HT1080 (cell line): ENCODE measurements around the gene PKN1. TPM values are rescaled to one million over a fixed set of nuclear protein-coding genes. Genes with fewer than 3 reads are reported as not detected.
"Not testable (repeated sequence)": the region's sequence is repeated elsewhere in the genome, so short reads cannot be mapped to it uniquely, and the experiment has no call there.

Source experiments
- DNase-seq: peaks from one replicate; pipeline ENCODE4 v3.0.0-alpha.2; 2015; ENCODE audit warnings: low read depth
- polyA plus RNA-seq, 2 experiments: library from polyadenylated mRNA; depleted of rRNA; stranded (reverse); fragments of >200 nt; gene quantifications; 2 replicates each; pipeline ENCODE4 v1.2.3, GENCODE V29; 2015
- total RNA-seq: library from RNA; depleted of rRNA; stranded (reverse); fragments of >200 nt; shearing (Covaris generic); gene quantifications from 2 replicates; pipeline ENCODE4 v1.2.3, GENCODE V29; 2014; rRNA removed

The PKN1 gene
- 109 and 158 TPM in 2 replicates for total RNA-seq
- polyA plus RNA-seq (2015; cell fraction: cytosol; rRNA removed) = 135 and 150 TPM in 2 replicates
- 91.8 and 97.7 TPM in 2 replicates for polyA plus RNA-seq (2015; cell fraction: nucleus; rRNA removed)

DNA sequence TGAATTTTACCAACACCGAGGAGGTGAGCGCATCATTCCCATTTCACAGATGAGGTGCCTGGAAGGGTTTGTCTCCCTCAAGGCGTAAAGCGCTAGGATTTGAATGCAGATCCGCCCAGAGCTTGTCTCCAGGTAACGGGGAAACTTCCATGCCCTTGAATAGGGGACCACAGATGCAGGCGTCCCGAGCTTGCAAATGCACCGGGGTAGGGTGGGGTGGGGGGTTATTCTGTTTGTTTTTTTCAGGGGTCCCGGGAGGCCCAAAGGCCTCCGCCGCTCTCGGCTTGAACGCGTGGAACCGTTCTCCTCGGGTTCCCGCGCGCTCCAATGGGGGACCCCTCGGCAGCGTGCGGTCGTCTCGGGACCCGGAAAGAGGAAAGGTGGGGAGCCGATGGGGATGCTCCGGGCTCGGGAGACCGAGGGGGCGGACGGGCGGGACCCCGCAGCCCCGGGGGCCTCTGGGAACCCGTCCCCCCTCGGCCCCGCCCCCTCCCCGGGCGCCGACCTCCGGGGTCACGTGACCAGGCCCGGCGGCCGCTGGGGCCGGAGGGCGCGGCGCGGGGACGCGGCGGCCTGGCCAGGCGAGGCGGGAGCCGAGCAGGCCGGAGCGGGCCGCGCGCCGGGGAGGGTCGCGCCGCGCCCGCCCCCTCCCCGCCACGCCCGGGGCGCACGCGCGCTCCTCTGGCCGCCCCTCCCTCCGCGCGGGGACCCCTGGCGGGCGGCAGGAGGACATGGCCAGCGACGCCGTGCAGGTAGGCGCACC lies at the start of gene PKN1:
Gene PKN1, plus strand, starts transcription at position 516 of the 763 bp plus-strand sequence. Its CDS starts 216 bp downstream, at position 732.
- DNase-seq = no peak

DNA sequence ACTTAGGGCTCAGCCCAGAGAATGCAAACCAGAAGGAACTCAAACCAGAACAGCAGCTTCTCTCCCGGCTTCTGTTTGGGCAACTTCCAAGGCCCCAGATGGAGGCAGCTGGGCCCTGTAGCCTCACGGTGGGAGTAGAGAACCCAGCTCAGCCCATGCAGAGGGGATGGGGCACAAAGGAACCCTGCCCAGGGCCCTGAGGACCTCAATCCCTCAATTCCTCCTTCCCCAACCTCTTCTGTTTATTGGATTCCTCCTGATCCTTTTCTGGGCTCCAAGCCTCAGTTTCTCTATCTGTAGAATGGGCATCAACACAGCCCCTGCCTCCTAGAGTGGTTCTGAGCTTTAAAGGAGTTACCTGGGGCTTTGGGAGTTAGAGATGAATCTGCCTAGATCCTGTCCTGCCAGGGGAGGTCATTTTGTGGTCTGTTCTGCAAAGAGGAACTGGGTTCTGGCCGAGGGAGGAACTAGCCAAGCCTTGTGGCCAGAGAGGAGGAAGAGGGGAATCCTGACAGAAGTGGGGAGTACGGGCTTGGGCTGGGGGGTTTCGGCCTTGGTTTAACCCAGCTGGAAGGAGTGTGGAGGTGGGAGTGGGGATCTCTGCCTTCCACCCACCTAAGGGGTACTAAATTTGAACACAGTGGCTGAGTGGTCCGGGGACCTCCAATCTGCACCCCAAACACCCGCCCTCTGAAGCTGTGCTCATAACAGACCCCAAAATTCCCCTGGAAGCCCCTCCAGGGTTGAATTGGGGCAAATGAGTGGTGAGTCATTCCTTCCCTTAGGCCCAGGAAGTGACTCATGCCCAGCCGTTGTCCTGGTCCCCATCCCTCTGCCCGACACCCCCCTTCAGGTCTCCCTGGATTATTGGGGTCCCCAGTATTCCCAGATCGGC lies 49.2 kb upstream of the PKN1 start:
- DNase-seq = peak; percentile 54

DNA sequence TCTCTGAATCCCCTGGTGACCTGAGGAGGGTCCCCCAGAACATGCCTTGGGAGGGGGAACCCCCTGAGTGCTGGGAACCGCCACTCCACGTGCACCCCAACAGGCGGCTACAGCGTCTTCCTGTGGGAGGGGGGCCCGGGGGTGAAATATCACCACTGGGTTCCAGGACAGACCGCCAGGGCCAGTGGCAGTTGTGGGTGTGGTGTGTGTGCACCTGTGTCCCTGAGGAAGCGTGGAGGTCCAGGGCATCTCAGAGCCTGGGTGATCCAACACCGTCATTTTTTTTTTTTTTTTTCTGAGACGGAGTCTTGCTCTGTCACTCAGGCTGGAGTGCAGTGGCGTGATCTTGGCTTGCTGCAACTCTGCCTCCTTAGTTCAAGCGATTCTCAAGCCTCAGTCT lies 47.6 kb upstream of the PKN1 start:
- no peak for DNase-seq

DNA sequence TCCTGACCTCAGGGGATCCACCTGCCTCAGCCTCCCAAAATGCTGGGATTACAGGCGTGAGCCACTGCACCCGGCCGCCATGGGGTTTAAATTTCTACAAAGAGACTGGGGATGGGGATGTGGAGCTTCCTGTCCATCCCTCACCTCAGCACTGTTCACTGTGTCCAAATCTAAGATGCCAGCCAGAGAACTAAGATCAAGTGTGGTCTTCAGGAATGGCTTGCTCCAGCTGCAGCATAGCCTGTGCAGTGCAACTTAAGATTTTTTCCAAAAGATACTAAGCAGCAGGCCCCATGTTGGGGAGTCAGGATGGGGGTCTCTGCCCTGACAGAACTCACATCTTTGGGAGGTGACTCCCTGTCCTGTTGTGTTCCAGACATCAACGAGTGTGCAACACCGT lies 42.6 kb upstream of the PKN1 start:
- DNase-seq = no peak

- no peak for DNase-seq
Measured at GRCh38 chr19:14391156-14391821, 41.8 kb upstream of the PKN1 start.

DNA sequence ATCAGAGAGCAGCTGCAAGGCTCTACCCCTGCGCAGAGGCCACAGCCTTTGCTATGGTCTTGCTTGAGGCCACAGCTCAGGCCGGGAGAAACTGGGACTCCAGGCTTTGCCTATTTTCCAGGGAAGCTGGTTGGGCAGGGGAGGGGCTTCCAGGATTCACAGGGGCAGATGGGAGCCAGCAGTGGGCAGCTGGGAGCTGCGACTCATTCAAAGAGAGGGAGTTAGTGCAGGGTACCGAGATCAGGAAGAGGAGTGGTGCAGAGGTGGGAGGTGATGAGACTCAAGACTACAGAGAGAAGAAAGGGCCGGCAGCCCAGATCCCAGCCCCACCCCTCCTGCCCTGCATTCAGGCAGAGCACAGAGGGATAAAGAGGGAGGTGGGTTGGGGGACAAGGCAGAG lies 39.8 kb upstream of the PKN1 start:
- no peak for DNase-seq

- no peak for DNase-seq
Measured at GRCh38 chr19:14394167-14394566, 38.9 kb upstream of the PKN1 start.

GRCh38 chr19:14395262-14395661 lies 37.8 kb upstream of the PKN1 start:
- no peak for DNase-seq

DNA sequence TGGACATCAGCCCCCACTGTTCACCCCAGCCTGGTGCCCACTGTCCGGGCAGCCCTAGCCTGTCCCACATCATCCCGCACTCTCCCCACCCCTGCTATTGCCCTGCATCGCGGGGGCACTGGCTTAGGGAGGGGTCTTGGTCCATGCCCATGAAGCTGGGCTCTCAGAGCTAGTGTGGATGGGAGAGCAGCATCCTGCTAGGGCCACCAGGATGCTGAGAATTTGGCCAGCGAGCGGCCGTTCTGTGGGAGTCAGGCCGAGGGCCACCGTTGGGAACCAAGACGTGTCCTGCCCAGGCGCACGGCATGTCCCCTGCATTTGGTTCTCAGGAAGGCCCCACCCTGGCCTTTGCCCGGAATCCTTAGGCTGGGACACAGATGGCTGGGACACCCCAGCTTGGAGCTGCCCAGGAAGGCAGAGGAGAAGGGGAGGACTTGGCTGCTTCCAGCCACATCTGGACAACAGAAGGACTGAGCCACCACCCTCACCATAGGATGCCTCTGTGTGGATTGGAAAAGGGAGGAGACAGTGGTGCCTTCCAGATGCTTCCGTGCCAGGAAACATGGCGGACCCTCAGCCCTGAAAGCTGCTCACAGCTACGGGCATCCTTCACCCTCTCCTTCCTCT lies 37.3 kb upstream of the PKN1 start:
- DNase-seq = no peak

DNA sequence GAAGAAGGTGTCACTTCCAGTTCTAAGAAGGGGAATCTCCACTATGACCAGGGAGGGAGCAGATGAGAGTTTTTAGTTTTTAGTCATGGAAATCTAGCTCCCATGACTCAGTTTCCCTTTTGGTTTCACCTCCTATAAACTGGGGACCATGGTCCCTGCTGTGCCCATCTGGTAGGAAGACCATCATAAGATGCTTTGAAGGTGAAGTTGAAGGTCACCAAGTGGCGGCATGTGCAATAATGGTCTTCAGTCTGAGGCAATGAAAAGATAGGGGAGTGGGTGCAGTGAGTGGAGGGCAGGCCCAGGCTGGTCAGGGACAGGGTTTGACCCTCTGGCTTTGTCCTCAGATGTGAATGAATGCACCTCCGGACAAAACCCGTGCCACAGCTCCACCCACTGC lies 36.4 kb upstream of the PKN1 start:
- DNase-seq = not testable (repeated sequence)

GRCh38 chr19:14397168-14397567 lies 35.9 kb upstream of the PKN1 start:
- DNase-seq = not testable (repeated sequence)

- peak; percentile 71 for DNase-seq
Measured at GRCh38 chr19:14400951-14401431, 32.1 kb upstream of the PKN1 start.

DNA sequence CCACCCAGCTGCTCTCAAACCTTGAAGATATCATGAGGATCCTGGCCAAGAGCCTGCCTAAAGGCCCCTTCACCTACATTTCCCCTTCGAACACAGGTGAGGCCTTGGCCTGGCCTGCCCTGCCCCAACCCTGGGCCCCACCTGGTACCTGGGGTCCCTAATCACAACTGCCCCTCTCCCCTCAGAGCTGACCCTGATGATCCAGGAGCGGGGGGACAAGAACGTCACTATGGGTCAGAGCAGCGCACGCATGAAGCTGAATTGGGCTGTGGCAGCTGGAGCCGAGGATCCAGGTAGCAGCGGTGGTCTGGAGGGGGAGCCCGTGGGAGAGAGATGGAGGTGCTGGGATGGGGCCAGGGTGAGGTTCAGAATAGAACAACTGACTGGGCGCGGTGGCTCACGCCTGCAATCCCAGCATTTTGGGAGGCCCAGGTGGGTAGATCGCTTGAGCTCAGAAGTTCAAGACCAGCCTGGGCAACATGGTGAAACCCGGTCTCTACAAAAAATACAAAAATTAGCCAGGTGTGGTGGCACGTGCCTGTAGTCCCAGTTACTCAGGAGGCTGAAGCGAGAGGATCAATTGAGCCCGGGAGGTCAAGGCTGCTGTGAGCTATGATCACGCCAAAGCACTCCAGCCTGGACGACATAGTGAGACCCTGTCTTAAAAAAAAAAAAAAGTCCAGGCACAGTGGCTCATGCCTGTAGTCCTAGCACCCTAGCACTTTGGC lies 31.5 kb upstream of the PKN1 start:
- DNase-seq = no peak

- peak; percentile 86 for DNase-seq
Measured at GRCh38 chr19:14402332-14403144, 30.6 kb upstream of the PKN1 start.

- DNase-seq = not testable (repeated sequence)
Measured at GRCh38 chr19:14403145-14403930, 29.8 kb upstream of the PKN1 start.

DNA sequence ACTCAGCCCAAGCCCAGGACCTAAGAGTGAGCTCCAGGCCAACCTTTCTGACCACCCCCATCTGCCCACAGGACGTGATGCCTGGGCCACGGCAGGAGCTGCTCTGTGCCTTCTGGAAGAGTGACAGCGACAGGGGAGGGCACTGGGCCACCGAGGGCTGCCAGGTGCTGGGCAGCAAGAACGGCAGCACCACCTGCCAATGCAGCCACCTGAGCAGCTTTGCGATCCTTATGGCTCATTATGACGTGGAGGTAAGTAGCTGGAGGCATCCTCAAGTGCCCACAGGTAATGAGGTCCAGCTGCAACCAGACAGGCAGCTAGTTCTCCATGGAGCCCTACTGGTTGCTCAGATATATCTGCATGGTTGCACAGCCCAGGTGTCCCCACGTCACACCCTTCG lies 28.8 kb upstream of the PKN1 start:
- no peak for DNase-seq

GRCh38 chr19:14405380-14405757 lies 27.7 kb upstream of the PKN1 start:
- DNase-seq = no peak

- peak; percentile 58 for DNase-seq
Measured at GRCh38 chr19:14405758-14406644, 27.1 kb upstream of the PKN1 start.
